Stimulated activated memory B cell treated with anti-CD40 and anti-IgM and Interleukin-4, amounts not matched to agents 10 μg/mL and 1 μg/mL and 100 μg/mL, for 72 hours (primary cell): ENCODE data around the gene NDUFB3.
"Not testable (repeated sequence)": the region's sequence is repeated elsewhere in the genome, so short reads cannot be mapped to it uniquely, and the experiment has no call there.

Experiments used
- ATAC-seq: fragments of 150-1000 bp; cut with Tn5 transposase; 2 replicates; pipeline ENCODE4 v1.10.0; 2021
- H3K27ac Mint-ChIP-seq: one replicate; pipeline ENCODE4 v1.8.0; 2022; ENCODE audit warnings: mild to moderate bottlenecking, mixed read lengths
- H3K27me3 Mint-ChIP-seq: one replicate; pipeline ENCODE4 v1.8.0; 2022; ENCODE audit warnings: mixed read lengths
- H3K36me3 Mint-ChIP-seq: one replicate; pipeline ENCODE4 v1.8.0; 2022; ENCODE audit warnings: mixed read lengths
- H3K4me1 Mint-ChIP-seq: one replicate; pipeline ENCODE4 v1.8.0; 2022; ENCODE audit warnings: mixed read lengths
- H3K4me3 Mint-ChIP-seq: one replicate; pipeline ENCODE4 v1.8.0; 2022; ENCODE audit warnings: mild to moderate bottlenecking, moderate library complexity, mixed read lengths
- H3K9me3 Mint-ChIP-seq: one replicate; pipeline ENCODE4 v1.8.0; 2022; ENCODE audit warnings: mixed read lengths

Gene NDUFB3

GRCh38 chr2:201071479-201072200 is at the start of gene NDUFB3, which contains the start of gene HYCC2:
Gene NDUFB3 (plus strand): TSS chr2:201072001. CDS start chr2:201078883, 6,882 bp downstream.
Gene HYCC2 (minus strand): TSS chr2:201071671. CDS start chr2:201024009, 47,662 bp downstream.
- no peaks in the 10 kb centered on the region for H3K36me3 Mint-ChIP-seq
- peak within 1 kb of the TSS; percentile 93 for H3K4me3 Mint-ChIP-seq
- peak; percentile 100 for ATAC-seq
- peaks cover 40% of the 10 kb centered on the region for H3K4me1 Mint-ChIP-seq
- no peaks in the 10 kb centered on the region for H3K9me3 Mint-ChIP-seq
- H3K27me3 Mint-ChIP-seq = no peaks in the 10 kb centered on the region
- peak within 1 kb of the TSS; percentile 88 for H3K27ac Mint-ChIP-seq

GRCh38 chr2:201024518-201024917 is 47.3 kb upstream of the NDUFB3 start:
- H3K27me3 Mint-ChIP-seq = no peaks in the 10 kb centered on the region
- H3K9me3 Mint-ChIP-seq = no peaks in the 10 kb centered on the region
- H3K4me1 Mint-ChIP-seq = peaks cover 33% of the 10 kb centered on the region
- no peak overlapping the region for H3K27ac Mint-ChIP-seq
- H3K36me3 Mint-ChIP-seq = peaks cover 59% of the 10 kb centered on the region
- no peak overlapping the region for H3K4me3 Mint-ChIP-seq
- no peak for ATAC-seq

- ATAC-seq, H3K4me1 Mint-ChIP-seq, H3K4me3 Mint-ChIP-seq, H3K27ac Mint-ChIP-seq, H3K9me3 Mint-ChIP-seq, H3K27me3 Mint-ChIP-seq: not testable (repeated sequence)
- peaks cover 39% of the 10 kb centered on the region for H3K36me3 Mint-ChIP-seq
Measured at GRCh38 chr2:201034355-201034754, 37.4 kb upstream of the NDUFB3 start.

- not testable (repeated sequence) for H3K4me1 Mint-ChIP-seq, ATAC-seq, H3K27me3 Mint-ChIP-seq, H3K9me3 Mint-ChIP-seq, H3K4me3 Mint-ChIP-seq, H3K27ac Mint-ChIP-seq
- peaks cover 41% of the 10 kb centered on the region for H3K36me3 Mint-ChIP-seq
Measured at GRCh38 chr2:201038361-201038760, 33.4 kb upstream of the NDUFB3 start.

- no peaks in the 10 kb centered on the region for H3K9me3 Mint-ChIP-seq
- H3K27ac Mint-ChIP-seq = no peak overlapping the region
- peaks cover 45% of the 10 kb centered on the region for H3K36me3 Mint-ChIP-seq
- ATAC-seq = no peak
- peaks cover 6% of the 10 kb centered on the region for H3K4me1 Mint-ChIP-seq
- no peaks in the 10 kb centered on the region for H3K27me3 Mint-ChIP-seq
- no peak overlapping the region for H3K4me3 Mint-ChIP-seq
Measured at GRCh38 chr2:201038855-201039254, 32.9 kb upstream of the NDUFB3 start.

GRCh38 chr2:201040867-201041628 is 30.8 kb upstream of the NDUFB3 start:
- no peak for ATAC-seq
- Mint-ChIP-seq H3K27me3 (no peaks in the 10 kb centered on the region), H3K9me3 (no peaks in the 10 kb centered on the region), H3K4me1 (peaks cover 9% of the 10 kb centered on the region), H3K36me3 (peaks cover 35% of the 10 kb centered on the region), H3K4me3 (no peak overlapping the region), H3K27ac (no peak overlapping the region)

- H3K27ac Mint-ChIP-seq, H3K9me3 Mint-ChIP-seq, H3K27me3 Mint-ChIP-seq, H3K4me3 Mint-ChIP-seq, ATAC-seq: not testable (repeated sequence)
- peaks cover 21% of the 10 kb centered on the region for H3K4me1 Mint-ChIP-seq
- H3K36me3 Mint-ChIP-seq = peaks cover 47% of the 10 kb centered on the region
Measured at GRCh38 chr2:201042451-201042850, 29.4 kb upstream of the NDUFB3 start.

- H3K27me3 Mint-ChIP-seq, H3K4me3 Mint-ChIP-seq, H3K27ac Mint-ChIP-seq, ATAC-seq, H3K9me3 Mint-ChIP-seq: not testable (repeated sequence)
- Mint-ChIP-seq H3K4me1 (peaks cover 21% of the 10 kb centered on the region), H3K36me3 (peaks cover 48% of the 10 kb centered on the region)
Measured at GRCh38 chr2:201043050-201043449, 28.8 kb upstream of the NDUFB3 start.

- Mint-ChIP-seq H3K36me3 (peaks cover 43% of the 10 kb centered on the region), H3K4me3 (no peak overlapping the region), H3K27me3 (no peaks in the 10 kb centered on the region)
Measured at GRCh38 chr2:201046881-201047280, 24.9 kb upstream of the NDUFB3 start.

GRCh38 chr2:201049455-201049854 is 22.3 kb upstream of the NDUFB3 start:
- peaks cover 28% of the 10 kb centered on the region for H3K4me1 Mint-ChIP-seq
- ATAC-seq = no peak
- no peak overlapping the region for H3K27ac Mint-ChIP-seq
- no peak overlapping the region for H3K4me3 Mint-ChIP-seq
- H3K27me3 Mint-ChIP-seq = no peaks in the 10 kb centered on the region
- H3K9me3 Mint-ChIP-seq = peaks cover 6% of the 10 kb centered on the region
- peaks cover 48% of the 10 kb centered on the region for H3K36me3 Mint-ChIP-seq

More at GRCh38 chr2:201046881-201047280, 24.9 kb upstream of the NDUFB3 start:
- Mint-ChIP-seq H3K4me1 (peaks cover 18% of the 10 kb centered on the region), H3K27ac (no peak overlapping the region), H3K9me3 (peaks cover 6% of the 10 kb centered on the region)
- no peak for ATAC-seq

GRCh38 chr2:201057087-201057521 is 14.7 kb upstream of the NDUFB3 start:
- Mint-ChIP-seq H3K9me3 (no peaks in the 10 kb centered on the region), H3K4me3 (no peak overlapping the region), H3K4me1 (peaks cover 31% of the 10 kb centered on the region), H3K27me3 (no peaks in the 10 kb centered on the region), H3K27ac (no peak overlapping the region), H3K36me3 (peaks cover 15% of the 10 kb centered on the region)
- no peak for ATAC-seq

GRCh38 chr2:201057715-201058248 is 14.0 kb upstream of the NDUFB3 start:
- no peaks in the 10 kb centered on the region for H3K27me3 Mint-ChIP-seq
- no peak overlapping the region for H3K4me3 Mint-ChIP-seq
- ATAC-seq = no peak
- H3K27ac Mint-ChIP-seq = no peak overlapping the region
- no peaks in the 10 kb centered on the region for H3K9me3 Mint-ChIP-seq
- H3K36me3 Mint-ChIP-seq = peaks cover 9% of the 10 kb centered on the region
- H3K4me1 Mint-ChIP-seq = peaks cover 25% of the 10 kb centered on the region

GRCh38 chr2:201058914-201059313 is 12.9 kb upstream of the NDUFB3 start:
- Mint-ChIP-seq H3K9me3 (no peaks in the 10 kb centered on the region), H3K27me3 (no peaks in the 10 kb centered on the region), H3K4me3 (no peak overlapping the region), H3K36me3 (peaks cover 16% of the 10 kb centered on the region), H3K4me1 (peaks cover 34% of the 10 kb centered on the region), H3K27ac (no peak overlapping the region)
- ATAC-seq = no peak

GRCh38 chr2:201059961-201060755 is 11.6 kb upstream of the NDUFB3 start:
- peaks cover 10% of the 10 kb centered on the region for H3K36me3 Mint-ChIP-seq
- ATAC-seq = no peak
- no peaks in the 10 kb centered on the region for H3K27me3 Mint-ChIP-seq
- H3K4me3 Mint-ChIP-seq = no peak overlapping the region
- peaks cover 39% of the 10 kb centered on the region for H3K4me1 Mint-ChIP-seq
- H3K9me3 Mint-ChIP-seq = no peaks in the 10 kb centered on the region
- H3K27ac Mint-ChIP-seq = peak overlapping the region; percentile 19

GRCh38 chr2:201063516-201063915 is 8.3 kb upstream of the NDUFB3 start:
- H3K9me3 Mint-ChIP-seq, H3K4me3 Mint-ChIP-seq, H3K27me3 Mint-ChIP-seq, ATAC-seq: not testable (repeated sequence)
- Mint-ChIP-seq H3K36me3 (peaks cover 10% of the 10 kb centered on the region), H3K4me1 (peaks cover 50% of the 10 kb centered on the region), H3K27ac (peak overlapping the region; percentile 52)
